Measurements from ENCODE around the gene BRCA1.

DNA sequence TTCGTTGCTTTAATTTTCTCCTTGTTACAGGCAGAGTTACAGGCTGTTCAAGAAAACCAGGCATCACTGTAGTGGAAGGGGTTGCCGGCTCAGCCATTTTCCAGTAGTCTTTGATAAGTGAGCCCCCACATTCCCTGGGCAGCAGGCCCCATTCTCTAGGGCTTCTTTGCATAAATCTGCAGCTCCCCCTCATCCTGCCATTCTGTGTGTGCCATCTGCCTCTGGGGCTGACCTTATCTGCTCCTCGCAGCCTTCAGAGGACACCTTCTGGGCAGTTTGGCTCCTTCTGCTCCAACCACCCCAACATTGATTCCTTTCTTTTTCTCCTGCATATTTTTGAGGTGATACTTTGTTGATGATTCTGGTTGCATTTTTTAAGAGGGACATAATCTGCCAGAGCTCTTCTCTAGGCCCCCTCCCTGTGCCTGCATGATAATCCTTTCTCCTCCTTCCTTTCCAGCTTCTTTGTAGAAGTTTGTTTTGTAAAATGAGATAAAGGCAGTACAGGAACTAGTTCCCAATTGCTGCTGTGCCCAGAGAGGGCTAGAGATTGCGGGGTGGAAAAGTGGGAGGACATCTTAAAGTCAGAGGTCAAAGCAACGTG is 83.0 kb downstream of the BRCA1 start:
- TF ChIP-seq, protein P1, sequence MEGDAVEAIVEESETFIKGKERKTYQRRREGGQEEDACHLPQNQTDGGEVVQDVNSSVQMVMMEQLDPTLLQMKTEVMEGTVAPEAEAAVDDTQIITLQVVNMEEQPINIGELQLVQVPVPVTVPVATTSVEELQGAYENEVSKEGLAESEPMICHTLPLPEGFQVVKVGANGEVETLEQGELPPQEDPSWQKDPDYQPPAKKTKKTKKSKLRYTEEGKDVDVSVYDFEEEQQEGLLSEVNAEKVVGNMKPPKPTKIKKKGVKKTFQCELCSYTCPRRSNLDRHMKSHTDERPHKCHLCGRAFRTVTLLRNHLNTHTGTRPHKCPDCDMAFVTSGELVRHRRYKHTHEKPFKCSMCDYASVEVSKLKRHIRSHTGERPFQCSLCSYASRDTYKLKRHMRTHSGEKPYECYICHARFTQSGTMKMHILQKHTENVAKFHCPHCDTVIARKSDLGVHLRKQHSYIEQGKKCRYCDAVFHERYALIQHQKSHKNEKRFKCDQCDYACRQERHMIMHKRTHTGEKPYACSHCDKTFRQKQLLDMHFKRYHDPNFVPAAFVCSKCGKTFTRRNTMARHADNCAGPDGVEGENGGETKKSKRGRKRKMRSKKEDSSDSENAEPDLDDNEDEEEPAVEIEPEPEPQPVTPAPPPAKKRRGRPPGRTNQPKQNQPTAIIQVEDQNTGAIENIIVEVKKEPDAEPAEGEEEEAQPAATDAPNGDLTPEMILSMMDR (conservative IDR thresholded peaks at IDR 0.05) = no peak
- no peak for TF ChIP-seq ZFX (IDR thresholded peaks at IDR 0.05)
